Measurements from ENCODE around the gene FBXL17. TPM values are rescaled to one million over a fixed set of nuclear protein-coding genes. Genes with fewer than 3 reads are reported as not detected.

FBXL17 gene
- total RNA-seq, 3 donors from 2014 or later, result 22.6 to 31.3 (median 28.8) TPM

GRCh38 chr5:108220834-108221233 lies 161.1 kb downstream of the FBXL17 start:
- Histone ChIP-seq H3K36me3 (no peaks in the 10 kb centered on the region), H3K9me3 (no peaks in the 10 kb centered on the region), H3K4me3 (no peak overlapping the region), H3K27me3 (no peaks in the 10 kb centered on the region), H3K27ac (no peak overlapping the region), H3K4me1 (no peaks in the 10 kb centered on the region)
- no peak for TF ChIP-seq POLR2AphosphoS5 (IDR thresholded peaks at IDR 0.05)
- TF ChIP-seq CTCF (IDR thresholded peaks at IDR 0.05), result no peak
- no peak for TF ChIP-seq POLR2A (IDR thresholded peaks at IDR 0.05)
- intact Hi-C loops (cut with DNase I; ENCODE audit: low total_unique reads), result no loop called here
- no peak for DNase-seq (ENCODE audit: low spot score in 2 of 2)

DNA sequence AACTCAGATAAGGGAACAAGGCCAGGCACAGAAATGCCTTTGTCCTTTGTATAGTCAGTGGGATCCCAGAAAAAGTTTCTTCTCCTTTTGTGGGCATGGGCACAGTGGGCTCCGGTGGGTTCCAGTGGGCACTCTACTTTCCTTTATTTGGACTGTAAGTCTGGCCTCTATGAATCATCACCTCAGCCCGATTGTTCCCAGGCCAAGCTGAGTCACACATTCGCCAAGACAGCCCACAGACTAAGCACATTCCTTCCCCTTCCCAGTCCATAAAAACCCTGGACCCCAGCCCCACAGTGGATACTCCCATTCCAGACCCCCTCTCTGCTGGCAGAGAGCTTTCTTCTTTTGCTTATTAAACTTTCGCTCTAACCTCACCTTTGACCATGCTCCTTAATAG lies 165.0 kb downstream of the FBXL17 start:
- DNase-seq (ENCODE audit: low spot score in 2 of 2), result no peak
- no peaks in the 10 kb centered on the region for H3K27me3 ChIP-seq
- intact Hi-C loops (cut with DNase I; ENCODE audit: low total_unique reads), result no loop called here
- H3K9me3 ChIP-seq, result peaks cover 0 to 7% of the 10 kb centered on the region in 2 donors
- H3K27ac ChIP-seq, result no peak overlapping the region
- H3K4me3 ChIP-seq, result no peak overlapping the region
- no peak for TF ChIP-seq POLR2A (IDR thresholded peaks at IDR 0.05)
- no peaks in the 10 kb centered on the region for H3K4me1 ChIP-seq
- H3K36me3 ChIP-seq, result no peaks in the 10 kb centered on the region

GRCh38 chr5:108214857-108215256 lies 167.0 kb downstream of the FBXL17 start:
- Histone ChIP-seq H3K4me3 (no peak overlapping the region), H3K27me3 (no peaks in the 10 kb centered on the region), H3K27ac (no peak overlapping the region), H3K4me1 (no peaks in the 10 kb centered on the region), H3K9me3 (peaks cover 0 to 7% of the 10 kb centered on the region in 2 donors), H3K36me3 (no peaks in the 10 kb centered on the region)
- intact Hi-C loops (cut with DNase I; ENCODE audit: low total_unique reads), result no loop called here
- no peak for DNase-seq (ENCODE audit: low spot score in 2 of 2)
- no peak for TF ChIP-seq CTCF (IDR thresholded peaks at IDR 0.05)
- no peak for TF ChIP-seq POLR2A (IDR thresholded peaks at IDR 0.05)
- no peak for TF ChIP-seq POLR2AphosphoS5 (IDR thresholded peaks at IDR 0.05)

GRCh38 chr5:108212775-108213346 lies 169.0 kb downstream of the FBXL17 start:
- no peak overlapping the region for H3K27ac ChIP-seq
- TF ChIP-seq POLR2A (IDR thresholded peaks at IDR 0.05), result no peak
- no peak for TF ChIP-seq CTCF (IDR thresholded peaks at IDR 0.05)
- TF ChIP-seq POLR2AphosphoS5 (IDR thresholded peaks at IDR 0.05), result no peak
- H3K27me3 ChIP-seq, result no peaks in the 10 kb centered on the region
- no peak for DNase-seq (ENCODE audit: low spot score in 2 of 2)
- no peaks in the 10 kb centered on the region for H3K4me1 ChIP-seq
- peaks cover 0 to 7% of the 10 kb centered on the region in 2 donors for H3K9me3 ChIP-seq
- H3K36me3 ChIP-seq, result no peaks in the 10 kb centered on the region
- H3K4me3 ChIP-seq, result no peak overlapping the region
- intact Hi-C loops (cut with DNase I; ENCODE audit: low total_unique reads), result no loop called here

GRCh38 chr5:108206707-108207106 lies 175.2 kb downstream of the FBXL17 start:
- H3K36me3 ChIP-seq, result no peaks in the 10 kb centered on the region
- no peak overlapping the region for H3K27ac ChIP-seq
- H3K4me3 ChIP-seq, result no peak overlapping the region
- H3K4me1 ChIP-seq, result no peaks in the 10 kb centered on the region
- no peaks in the 10 kb centered on the region for H3K27me3 ChIP-seq
- no peak for TF ChIP-seq POLR2A (IDR thresholded peaks at IDR 0.05)
- no peak for TF ChIP-seq POLR2AphosphoS5 (IDR thresholded peaks at IDR 0.05)
- TF ChIP-seq CTCF (IDR thresholded peaks at IDR 0.05), result no peak
- no peak for DNase-seq (ENCODE audit: low spot score in 2 of 2)
- intact Hi-C loops (cut with DNase I; ENCODE audit: low total_unique reads), result no loop called here
- H3K9me3 ChIP-seq, result no peaks in the 10 kb centered on the region

- no peak for DNase-seq (ENCODE audit: low spot score in 2 of 2)
- Histone ChIP-seq H3K4me3 (no peak overlapping the region), H3K4me1 (no peaks in the 10 kb centered on the region), H3K9me3 (no peaks in the 10 kb centered on the region), H3K27me3 (no peaks in the 10 kb centered on the region), H3K27ac (no peak overlapping the region), H3K36me3 (no peaks in the 10 kb centered on the region)
- TF ChIP-seq POLR2AphosphoS5 (IDR thresholded peaks at IDR 0.05) (no peak), POLR2A (IDR thresholded peaks at IDR 0.05) (no peak), CTCF (IDR thresholded peaks at IDR 0.05) (no peak)
- intact Hi-C loops (cut with DNase I; ENCODE audit: low total_unique reads), result no loop called here
Observed at GRCh38 chr5:108201721-108202120, 180.2 kb downstream of the FBXL17 start.

All from breast epithelium (tissue), 4 donors.